Transverse colon (tissue), 4 donors: ENCODE measurements around the gene CMTR1. TPM values are rescaled to one million over a fixed set of nuclear protein-coding genes. Genes with fewer than 3 reads are reported as not detected.

Source experiments
- DNase-seq: peaks from one replicate; pipeline ENCODE4 v3.0.0-alpha.2; 2019
- H3K27ac ChIP-seq, 4 donors: fragments of 200-600 bp; sonication (generic); 2 replicates each; pipeline ENCODE4 v1.5.1; 2016 to 2018; ENCODE audit warnings: inconsistent platforms in 4 of 4
- H3K27me3 ChIP-seq: fragments of 200-600 bp; sonication (generic); 2 replicates; pipeline ENCODE4 v1.5.1; 2017; ENCODE audit warnings: inconsistent platforms
- H3K36me3 ChIP-seq, 4 donors: fragments of 200-600 bp; sonication (generic); 2 replicates each; pipeline ENCODE4 v1.5.1; 2017 to 2019; ENCODE audit warnings: inconsistent platforms in 4 of 4
- H3K4me1 ChIP-seq, 4 donors: fragments of 200-600 bp; sonication (generic); 2 replicates each; pipeline ENCODE4 v1.5.1; 2017 to 2020; ENCODE audit warnings: inconsistent platforms in 4 of 4
- H3K4me3 ChIP-seq, 4 donors: fragments of 200-600 bp; sonication (generic); 1 replicate in 1 of 4; 2 replicates in 3 of 4; pipeline versions ENCODE4 v1.5.1 to v1.6.1; 2017 to 2019; ENCODE audit warnings: inconsistent platforms in 4 of 4
- H3K9me3 ChIP-seq, 2 donors: fragments of 200-600 bp; sonication (generic); 2 replicates each; pipeline ENCODE4 v1.5.1; 2017 to 2019; ENCODE audit warnings: inconsistent platforms in 2 of 2
- EP300 ChIP-seq: sonication (generic); formaldehyde crosslinking; IDR thresholded peaks from one replicate; pipeline ENCODE4 v1.6.1; 2017; ENCODE audit warnings: antibody characterized with exemption, low read depth
- POLR2A ChIP-seq: fragments of 450-650 bp; IDR thresholded peaks from one replicate; pipeline ENCODE4 v1.6.1; 2016; ENCODE audit warnings: antibody characterized with exemption, mild to moderate bottlenecking, moderate library complexity
- POLR2AphosphoS5 ChIP-seq, 3 donors: sonication (generic); formaldehyde crosslinking; IDR thresholded peaks; one replicate each; pipeline ENCODE4 v1.6.1; 2016; ENCODE audit warnings: antibody characterized with exemption in 3 of 3
- WGBS, 2 donors: methylation state at CpG; one replicate each; pipeline ENCODE4 v1.1.5; 2018; ENCODE audit warnings: low coverage in 1 of 2; 5-methylcytosine and 5-hydroxymethylcytosine counted together
- in situ Hi-C, 4 donors: fragments of 200-750 bp; cut with MboI; loops; one replicate each; pipeline versions ENCODE4 v1.15.0 to v1.15.1; 2017; ENCODE audit warnings: low sequenced_read_pairs in 3 of 4, low pct_ligation_motif_present in 1 of 4, low pct_unique_long_range_greater_than_20kb in 1 of 4
- intact Hi-C: fragments of 100-400 bp; cut with DNase I; formaldehyde crosslinking; loops from one replicate; pipeline ENCODE4 v1.15.1; 2023; ENCODE audit warnings: low total_unique reads
- total RNA-seq, 4 donors: library from RNA; depleted of rRNA; stranded (reverse); fragments of >200 nt; gene quantifications; one replicate each; pipeline ENCODE4 v1.1.0, GENCODE V29; 2016
- TF ChIP-seq, protein P1 (sequence below), 5 experiments: fragments of 200-600 bp in 3 of 5; fragments of 450-650 bp in 2 of 5; sonication (generic) in 3 of 5; IDR thresholded peaks; 1 replicate in 2 of 5; 2 replicates in 3 of 5; pipeline ENCODE4 v1.5.1; 2016 to 2017; ENCODE audit warnings: antibody characterized with exemption in 5 of 5, inconsistent platforms in 3 of 5, mild to moderate bottlenecking in 2 of 5, moderate library complexity in 1 of 5

The CMTR1 gene
- total RNA-seq, 4 donors from 2014 or later: 16.5 to 40.6 (median 24.9) TPM

DNA sequence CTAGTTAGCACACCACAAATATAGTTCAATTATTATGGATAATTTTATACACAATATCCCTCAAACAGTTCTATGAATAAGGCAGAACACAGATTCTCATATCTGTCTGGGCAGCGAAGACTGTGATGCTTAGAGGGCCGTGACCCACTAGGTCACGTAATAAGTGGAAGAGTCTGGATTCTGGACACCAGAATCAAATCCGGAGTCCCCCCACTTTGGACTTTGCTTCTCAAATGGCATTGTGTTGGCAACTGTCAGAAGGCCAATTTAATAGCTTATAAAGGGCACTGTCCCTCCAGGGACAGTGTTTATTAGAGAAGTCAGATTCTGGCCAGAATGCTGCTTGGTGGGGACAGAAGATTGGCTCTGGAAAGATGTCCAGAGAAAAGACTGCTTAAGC lies 73.5 kb downstream of the CMTR1 start:
- H3K27ac ChIP-seq: no peak overlapping the region
- no peaks in the 10 kb centered on the region for H3K4me1 ChIP-seq
- no peaks in the 10 kb centered on the region for H3K9me3 ChIP-seq
- WGBS, 2 donors: 59% methylated on average over 4 of the region's 4 CpGs; no CpG with 5 or more reads in 1 of the 2 donors
- no peak overlapping the region for H3K4me3 ChIP-seq
- no peak for DNase-seq
- TF ChIP-seq EP300 (no peak), POLR2A (no peak), POLR2AphosphoS5 (IDR thresholded peaks at IDR 0.05) (no peak)
- TF ChIP-seq, protein P1, sequence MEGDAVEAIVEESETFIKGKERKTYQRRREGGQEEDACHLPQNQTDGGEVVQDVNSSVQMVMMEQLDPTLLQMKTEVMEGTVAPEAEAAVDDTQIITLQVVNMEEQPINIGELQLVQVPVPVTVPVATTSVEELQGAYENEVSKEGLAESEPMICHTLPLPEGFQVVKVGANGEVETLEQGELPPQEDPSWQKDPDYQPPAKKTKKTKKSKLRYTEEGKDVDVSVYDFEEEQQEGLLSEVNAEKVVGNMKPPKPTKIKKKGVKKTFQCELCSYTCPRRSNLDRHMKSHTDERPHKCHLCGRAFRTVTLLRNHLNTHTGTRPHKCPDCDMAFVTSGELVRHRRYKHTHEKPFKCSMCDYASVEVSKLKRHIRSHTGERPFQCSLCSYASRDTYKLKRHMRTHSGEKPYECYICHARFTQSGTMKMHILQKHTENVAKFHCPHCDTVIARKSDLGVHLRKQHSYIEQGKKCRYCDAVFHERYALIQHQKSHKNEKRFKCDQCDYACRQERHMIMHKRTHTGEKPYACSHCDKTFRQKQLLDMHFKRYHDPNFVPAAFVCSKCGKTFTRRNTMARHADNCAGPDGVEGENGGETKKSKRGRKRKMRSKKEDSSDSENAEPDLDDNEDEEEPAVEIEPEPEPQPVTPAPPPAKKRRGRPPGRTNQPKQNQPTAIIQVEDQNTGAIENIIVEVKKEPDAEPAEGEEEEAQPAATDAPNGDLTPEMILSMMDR (IDR thresholded peaks at IDR 0.05): no peak
- H3K27me3 ChIP-seq: no peaks in the 10 kb centered on the region
- in situ Hi-C loops (no loop called here), intact Hi-C loops (no loop called here)
- no peaks in the 10 kb centered on the region for H3K36me3 ChIP-seq

DNA sequence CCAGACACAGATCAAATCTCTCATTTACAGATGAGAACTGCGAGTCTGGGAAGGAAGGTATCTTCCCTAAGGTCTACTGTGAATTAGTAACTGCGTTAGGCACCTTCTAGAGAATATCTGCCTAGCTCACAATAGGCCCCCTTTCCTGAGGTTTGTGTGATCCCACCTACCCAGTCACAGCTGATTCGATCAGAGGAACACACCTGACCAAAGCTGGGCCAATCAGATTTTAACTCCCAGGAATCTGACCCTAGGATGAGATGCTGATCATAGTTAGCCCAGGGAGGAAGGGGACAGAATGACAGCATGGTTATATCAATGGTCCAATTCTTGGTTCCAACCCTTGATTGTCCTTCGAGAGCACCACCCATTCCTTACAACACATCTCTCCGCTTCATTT lies 74.1 kb downstream of the CMTR1 start:
- no peak for DNase-seq
- 92% methylated on average over 5 of the region's 5 CpGs; no CpG with 5 or more reads in 1 of the 2 donors for WGBS, 2 donors
- intact Hi-C loops (no loop called here), in situ Hi-C loops (no loop called here)
- H3K27me3 ChIP-seq: peaks cover 2% of the 10 kb centered on the region
- H3K9me3 ChIP-seq: no peaks in the 10 kb centered on the region
- H3K36me3 ChIP-seq: no peaks in the 10 kb centered on the region
- H3K4me3 ChIP-seq: no peak overlapping the region
- H3K27ac ChIP-seq: no peak overlapping the region
- no peak for TF ChIP-seq POLR2A
- TF ChIP-seq, protein P1 (IDR thresholded peaks at IDR 0.05): no peak
- no peak for TF ChIP-seq POLR2AphosphoS5 (IDR thresholded peaks at IDR 0.05)
- no peak for TF ChIP-seq EP300
- H3K4me1 ChIP-seq: no peaks in the 10 kb centered on the region

DNA sequence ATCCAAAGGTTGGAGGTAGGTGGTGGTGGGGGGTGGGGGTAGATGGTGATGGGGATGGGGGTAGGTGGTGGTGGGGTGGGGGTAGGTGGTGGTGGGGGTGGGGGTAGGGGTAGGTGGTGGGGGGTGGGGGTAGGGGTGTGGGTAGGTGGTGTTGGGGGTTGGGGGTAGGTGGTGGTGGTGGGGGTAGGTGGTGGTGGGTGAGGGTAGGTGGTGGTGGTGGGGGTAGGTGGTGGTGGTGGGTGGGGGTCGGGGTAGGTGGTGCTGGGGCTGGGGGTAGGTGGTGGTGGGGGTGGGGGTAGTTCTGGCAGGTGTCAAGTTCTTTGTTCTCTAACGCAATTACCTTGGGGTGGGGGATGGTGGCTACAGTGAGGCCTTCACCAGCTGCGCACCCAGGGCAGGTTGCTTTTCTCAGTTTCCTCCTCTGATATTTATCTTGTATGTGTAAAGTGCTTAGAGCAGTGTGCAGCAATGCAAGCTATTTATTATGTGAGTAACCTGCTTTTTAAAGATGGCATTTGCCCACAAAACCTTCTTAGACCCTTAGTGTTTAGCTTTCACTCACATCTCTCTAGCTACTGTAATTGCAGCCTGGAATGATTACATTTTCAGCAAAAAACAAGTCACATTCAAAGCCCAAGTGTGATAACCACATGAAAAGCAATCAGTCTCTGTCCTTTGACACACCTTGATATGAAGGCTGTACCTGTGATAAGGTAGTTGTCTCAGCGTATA lies 74.8 kb downstream of the CMTR1 start:
- H3K27ac ChIP-seq: no peak overlapping the region
- intact Hi-C loops (no loop called here), in situ Hi-C loops (no loop called here)
- no peaks in the 10 kb centered on the region for H3K4me1 ChIP-seq
- TF ChIP-seq POLR2A: no peak
- TF ChIP-seq, protein P1 (IDR thresholded peaks at IDR 0.05): no peak
- no peak for TF ChIP-seq EP300
- TF ChIP-seq POLR2AphosphoS5 (IDR thresholded peaks at IDR 0.05): no peak
- H3K36me3 ChIP-seq: no peaks in the 10 kb centered on the region
- 44% methylated on average over 3 of the region's 4 CpGs; no CpG with 5 or more reads in 1 of the 2 donors for WGBS, 2 donors
- peaks cover 8% of the 10 kb centered on the region for H3K27me3 ChIP-seq
- peak; percentile 25 for DNase-seq
- no peak overlapping the region for H3K4me3 ChIP-seq
- no peaks in the 10 kb centered on the region for H3K9me3 ChIP-seq

DNA sequence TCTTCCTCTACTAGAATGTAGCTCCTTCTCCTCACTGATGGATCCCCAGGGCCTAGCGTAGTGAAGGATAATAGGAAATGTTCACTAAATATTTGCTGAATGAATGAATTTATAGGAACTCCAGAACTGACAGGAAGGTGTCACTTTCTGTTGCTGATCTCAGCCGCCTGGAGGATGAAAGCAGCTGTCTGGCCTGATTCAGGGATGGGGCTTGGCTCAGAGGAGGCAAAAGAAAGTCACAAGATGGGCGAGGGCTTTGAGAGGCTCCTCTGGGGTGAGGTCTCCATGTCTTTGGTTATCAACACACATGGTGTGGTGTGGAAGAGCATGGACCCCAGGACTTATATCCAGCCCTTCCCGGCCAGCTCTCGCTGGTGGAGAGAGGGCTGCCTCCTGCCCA lies 78.2 kb downstream of the CMTR1 start:
- Histone ChIP-seq H3K36me3 (no peaks in the 10 kb centered on the region), H3K27me3 (peaks cover 18% of the 10 kb centered on the region), H3K4me1 (peaks cover 0 to 7% (median 6%) of the 10 kb centered on the region in 4 donors), H3K9me3 (no peaks in the 10 kb centered on the region), H3K4me3 (no peak overlapping the region), H3K27ac (no peak overlapping the region)
- intact Hi-C loops: no loop called here
- no peak for TF ChIP-seq POLR2A
- TF ChIP-seq, protein P1 (IDR thresholded peaks at IDR 0.05): no peak
- TF ChIP-seq POLR2AphosphoS5 (IDR thresholded peaks at IDR 0.05): no peak
- TF ChIP-seq EP300: no peak
- in situ Hi-C loops: no loop called here
- 84 to 91% methylated on average over 4 to 5 of the region's 5 CpGs for WGBS, 2 donors
- DNase-seq: no peak
